ENCODE data around the gene TMBIM1. TPM values are rescaled to one million over a fixed set of nuclear protein-coding genes. Genes with fewer than 3 reads are reported as not detected.

TMBIM1 gene
- total RNA-seq, 2 donors from 2014 or later, result 82.8 to 225 TPM

DNA sequence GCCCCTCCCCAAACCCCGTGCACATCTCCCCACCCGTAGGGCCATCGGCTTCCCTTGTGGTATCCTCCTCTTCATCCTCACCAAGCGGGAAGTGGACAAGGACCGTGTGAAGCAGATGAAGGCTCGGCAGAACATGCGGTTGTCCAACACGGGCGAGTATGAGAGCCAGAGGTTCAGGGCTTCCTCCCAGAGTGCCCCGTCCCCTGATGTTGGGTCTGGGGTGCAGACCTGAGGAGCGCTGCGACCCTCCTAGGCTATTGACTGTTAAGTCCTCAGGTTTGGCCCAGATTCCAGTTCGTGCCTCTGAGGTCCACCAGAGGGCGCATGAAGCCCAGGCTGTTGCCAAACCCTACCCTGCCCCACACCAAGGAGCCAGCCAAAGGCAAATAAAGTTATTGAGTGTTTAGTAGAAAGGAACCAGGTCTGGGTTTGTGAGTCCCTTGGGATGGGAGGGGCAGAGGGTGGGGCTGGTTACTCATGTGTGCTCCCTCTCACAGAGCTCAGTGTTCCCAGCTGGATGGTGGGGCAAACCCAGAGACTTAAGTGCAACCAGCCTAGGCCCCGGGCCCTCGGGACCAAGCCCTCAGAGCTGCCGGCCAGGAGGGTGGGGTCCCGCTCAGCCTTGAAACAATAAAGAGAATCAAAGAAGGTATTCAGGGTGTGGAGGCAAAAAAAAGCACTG is 19.6 kb downstream of the TMBIM1 start:
- H3K27ac ChIP-seq, result peak overlapping the region; percentile 77
- peaks cover 0 to 42% of the 10 kb centered on the region in 2 donors for H3K4me1 ChIP-seq
- peaks cover 46% of the 10 kb centered on the region for H3K36me3 ChIP-seq
- no peaks in the 10 kb centered on the region for H3K27me3 ChIP-seq
- TF ChIP-seq, protein P1, sequence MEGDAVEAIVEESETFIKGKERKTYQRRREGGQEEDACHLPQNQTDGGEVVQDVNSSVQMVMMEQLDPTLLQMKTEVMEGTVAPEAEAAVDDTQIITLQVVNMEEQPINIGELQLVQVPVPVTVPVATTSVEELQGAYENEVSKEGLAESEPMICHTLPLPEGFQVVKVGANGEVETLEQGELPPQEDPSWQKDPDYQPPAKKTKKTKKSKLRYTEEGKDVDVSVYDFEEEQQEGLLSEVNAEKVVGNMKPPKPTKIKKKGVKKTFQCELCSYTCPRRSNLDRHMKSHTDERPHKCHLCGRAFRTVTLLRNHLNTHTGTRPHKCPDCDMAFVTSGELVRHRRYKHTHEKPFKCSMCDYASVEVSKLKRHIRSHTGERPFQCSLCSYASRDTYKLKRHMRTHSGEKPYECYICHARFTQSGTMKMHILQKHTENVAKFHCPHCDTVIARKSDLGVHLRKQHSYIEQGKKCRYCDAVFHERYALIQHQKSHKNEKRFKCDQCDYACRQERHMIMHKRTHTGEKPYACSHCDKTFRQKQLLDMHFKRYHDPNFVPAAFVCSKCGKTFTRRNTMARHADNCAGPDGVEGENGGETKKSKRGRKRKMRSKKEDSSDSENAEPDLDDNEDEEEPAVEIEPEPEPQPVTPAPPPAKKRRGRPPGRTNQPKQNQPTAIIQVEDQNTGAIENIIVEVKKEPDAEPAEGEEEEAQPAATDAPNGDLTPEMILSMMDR (IDR thresholded peaks at IDR 0.05), result peak; percentile 84 to 92
- no peak overlapping the region for H3K4me3 ChIP-seq
- DNase-seq (ENCODE audit: low spot score), result peak; percentile 96
- no peaks in the 10 kb centered on the region for H3K9me3 ChIP-seq

GRCh38 chr2:218271865-218272530 is 20.3 kb downstream of the TMBIM1 start:
- H3K9me3 ChIP-seq, result no peaks in the 10 kb centered on the region
- H3K27me3 ChIP-seq, result no peaks in the 10 kb centered on the region
- H3K4me3 ChIP-seq, result no peak overlapping the region
- peaks cover 0 to 40% of the 10 kb centered on the region in 2 donors for H3K4me1 ChIP-seq
- TF ChIP-seq, protein P1 (IDR thresholded peaks at IDR 0.05), result no peak
- peak overlapping the region; percentile 77 for H3K27ac ChIP-seq
- no peak for DNase-seq (ENCODE audit: low spot score)
- H3K36me3 ChIP-seq, result peaks cover 46% of the 10 kb centered on the region

DNA sequence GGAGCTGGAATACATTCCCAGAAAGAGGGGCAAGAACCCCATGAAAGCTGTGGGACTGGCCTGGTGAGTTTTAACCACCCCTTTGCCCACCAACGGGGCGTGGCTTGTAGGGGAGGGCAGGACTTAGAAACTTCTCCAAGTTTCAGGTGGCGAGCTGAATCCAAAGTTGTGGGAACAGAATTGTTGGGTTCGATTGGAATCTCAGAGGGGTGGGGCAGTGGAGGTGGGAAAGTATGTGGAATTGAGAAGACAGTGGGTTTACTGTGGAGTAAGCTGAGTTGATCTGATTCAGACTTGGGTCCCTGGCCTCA is 20.9 kb downstream of the TMBIM1 start:
- H3K36me3 ChIP-seq, result peaks cover 46% of the 10 kb centered on the region
- no peak for DNase-seq (ENCODE audit: low spot score)
- peak overlapping the region; percentile 73 to 77 for H3K27ac ChIP-seq
- H3K9me3 ChIP-seq, result no peaks in the 10 kb centered on the region
- TF ChIP-seq, protein P1 (IDR thresholded peaks at IDR 0.05), result no peak
- H3K27me3 ChIP-seq, result no peaks in the 10 kb centered on the region
- H3K4me3 ChIP-seq, result peak overlapping the region; percentile 66 to 90
- peaks cover 0 to 40% of the 10 kb centered on the region in 2 donors for H3K4me1 ChIP-seq

DNA sequence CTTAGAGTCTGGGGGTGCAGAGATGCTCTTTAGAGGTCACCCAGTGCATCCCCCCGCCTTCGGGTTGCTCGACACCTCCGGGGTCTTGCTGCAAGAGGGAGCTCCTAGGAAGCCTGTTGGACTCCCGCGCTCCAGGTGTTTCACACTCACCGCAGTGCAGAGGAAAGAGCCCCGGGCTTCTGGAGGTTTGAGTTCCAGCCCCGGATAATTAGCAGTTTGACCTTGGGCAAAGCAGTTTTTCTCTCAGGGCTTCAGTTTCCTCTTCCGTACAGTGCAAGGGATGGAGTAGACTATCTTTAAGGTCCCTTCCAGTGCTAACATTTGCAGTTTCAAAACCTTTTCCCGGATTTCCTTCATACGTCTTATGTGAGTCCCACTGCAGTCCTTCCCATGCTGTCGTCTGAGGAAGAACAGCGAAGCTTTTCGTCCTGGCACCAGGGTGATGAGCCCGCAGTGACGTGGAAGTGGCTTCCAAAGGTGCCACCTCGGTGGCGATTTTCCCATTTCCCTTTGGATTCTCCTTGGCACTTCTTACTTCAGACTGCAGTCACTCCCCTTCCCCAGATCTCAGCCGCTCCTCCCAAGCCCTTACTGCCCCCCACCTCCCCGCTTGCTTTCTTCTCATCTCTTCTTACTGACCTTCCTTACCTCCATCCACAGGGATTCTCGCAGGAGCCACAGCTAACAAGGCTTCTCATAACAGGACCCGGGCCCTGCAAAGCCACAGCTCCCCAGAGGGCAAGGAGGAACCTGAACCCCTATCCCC is 21.4 kb downstream of the TMBIM1 start:
- Histone ChIP-seq H3K4me1 (peaks cover 0 to 40% of the 10 kb centered on the region in 2 donors), H3K4me3 (peak overlapping the region; percentile 66 to 90), H3K27me3 (no peaks in the 10 kb centered on the region), H3K36me3 (peaks cover 46% of the 10 kb centered on the region), H3K27ac (peak overlapping the region; percentile 73 to 77), H3K9me3 (no peaks in the 10 kb centered on the region)
- TF ChIP-seq, protein P1 (IDR thresholded peaks at IDR 0.05), result no peak
- DNase-seq (ENCODE audit: low spot score), result no peak

GRCh38 chr2:218269900-218270720 is 22.2 kb downstream of the TMBIM1 start, which contains the start of the genes AAMP and PNKD:
AAMP (minus strand) TSS chr2:218270137; CDS start chr2:218270086, 51 bp downstream.
PNKD (plus strand) TSS chr2:218270519; CDS start chr2:218270536, 17 bp downstream.
- peaks cover 0 to 40% of the 10 kb centered on the region in 2 donors for H3K4me1 ChIP-seq
- peak; percentile 100 for DNase-seq (ENCODE audit: low spot score)
- TF ChIP-seq, protein P1 (IDR thresholded peaks at IDR 0.05), result peak in 1 of 2 donors; percentile 45
- H3K4me3 ChIP-seq, result peak within 1 kb of the TSS; percentile 81 to 90
- no peaks in the 10 kb centered on the region for H3K27me3 ChIP-seq
- peak within 1 kb of the TSS; percentile 77 to 82 for H3K27ac ChIP-seq
- H3K36me3 ChIP-seq, result peaks cover 46% of the 10 kb centered on the region
- no peaks in the 10 kb centered on the region for H3K9me3 ChIP-seq
